Measurements from ENCODE around the gene TSPAN31. TPM values are rescaled to one million over a fixed set of nuclear protein-coding genes. Genes with fewer than 3 reads are reported as not detected.

TSPAN31 gene
- polyA plus RNA-seq, 3 donors from 2014 or later = 62.1 to 103 (median 72.6) TPM

DNA sequence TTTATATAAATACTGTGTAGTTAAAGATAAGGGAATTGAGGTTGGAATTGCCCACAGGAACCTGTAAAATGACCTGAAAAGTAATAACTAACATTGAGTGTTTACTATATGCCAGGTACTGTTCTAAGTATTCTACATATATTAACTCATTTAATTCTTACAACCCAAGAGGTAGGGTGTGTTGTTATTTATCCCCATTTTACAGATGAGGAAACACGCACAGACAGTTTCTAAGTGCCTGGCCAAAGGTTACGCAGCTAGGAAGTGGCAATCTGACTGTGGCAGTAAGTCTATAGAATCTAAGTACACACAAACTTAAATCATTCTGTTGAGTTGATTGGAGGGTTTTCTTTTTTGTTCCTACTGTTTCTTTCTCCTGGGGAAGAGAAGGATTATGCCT is 1.1 kb upstream of the TSPAN31 start:
- no peaks in the 10 kb centered on the region for H3K9me3 Mint-ChIP-seq
- H3K27me3 Mint-ChIP-seq (ENCODE audit: low read depth in 3 of 3) = peaks cover 8 to 29% (median 28%) of the 10 kb centered on the region in 3 donors
- peaks cover 66 to 77% of the 10 kb centered on the region in 2 donors for H3K4me1 Mint-ChIP-seq
- H3K27ac Mint-ChIP-seq = peak overlapping the region; percentile 94 to 99 (median 98)
- peak overlapping the region; percentile 88 to 98 (median 90) for H3K4me3 Mint-ChIP-seq
- H3K36me3 Mint-ChIP-seq = peaks cover 4 to 10% (median 9%) of the 10 kb centered on the region in 3 donors
- DNase-seq = no peak

DNA sequence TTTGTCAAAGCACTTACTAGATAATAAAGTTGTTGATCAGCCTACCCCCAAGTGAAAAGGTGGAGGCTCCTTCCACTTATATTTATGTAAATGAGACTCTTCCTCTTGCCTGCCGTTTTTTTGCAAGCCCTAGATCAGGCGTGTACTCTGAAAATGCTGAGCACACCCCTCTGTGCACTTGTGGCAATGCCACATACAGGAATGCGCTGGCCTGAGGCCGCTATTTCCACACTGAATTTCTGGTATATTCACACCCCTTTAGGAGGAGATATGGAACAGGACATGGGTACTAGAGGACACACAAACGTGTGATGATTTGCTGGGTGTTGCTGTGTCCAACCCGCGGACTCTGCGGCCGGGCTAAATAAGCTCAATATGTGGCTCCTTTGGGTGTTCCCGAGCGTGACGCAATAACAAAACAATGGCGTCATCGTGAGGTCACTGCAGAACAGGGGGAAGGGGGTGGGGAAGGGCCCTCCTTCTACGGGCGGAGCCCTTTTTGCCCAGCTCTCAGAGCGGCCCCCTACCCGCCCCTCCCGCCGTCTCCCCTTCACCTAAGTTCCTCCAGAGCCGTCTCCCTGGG is 554 bp upstream of the TSPAN31 start:
- DNase-seq = peak; percentile 77 to 82 (median 80)
- Mint-ChIP-seq H3K4me3 (peak overlapping the region; percentile 88 to 98 (median 90)), H3K36me3 (peaks cover 4 to 14% (median 6%) of the 10 kb centered on the region in 3 donors), H3K9me3 (no peaks in the 10 kb centered on the region), H3K27me3 (ENCODE audit: low read depth in 3 of 3) (peaks cover 8 to 29% (median 28%) of the 10 kb centered on the region in 3 donors), H3K27ac (peak overlapping the region; percentile 94 to 99 (median 98)), H3K4me1 (peaks cover 62 to 72% of the 10 kb centered on the region in 2 donors)

DNA sequence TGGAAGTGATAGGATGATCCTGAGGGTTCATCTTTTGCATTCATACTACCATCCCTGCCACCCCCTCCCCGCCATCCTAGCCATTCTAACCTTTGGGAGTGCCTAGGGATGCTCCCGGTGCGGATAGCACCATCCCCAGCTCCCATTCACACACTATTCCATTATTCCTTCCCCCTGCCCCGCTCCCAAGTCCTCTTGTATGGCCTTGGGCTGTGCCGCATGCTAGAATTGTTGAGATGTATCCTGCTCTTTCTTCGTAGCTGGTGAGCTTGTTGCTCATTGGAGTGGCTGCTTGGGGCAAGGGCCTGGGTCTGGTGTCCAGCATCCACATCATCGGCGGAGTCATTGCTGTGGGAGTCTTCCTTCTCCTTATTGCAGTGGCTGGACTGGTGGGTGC is 644 bp downstream of the TSPAN31 start:
- H3K4me3 Mint-ChIP-seq = peak overlapping the region; percentile 88 to 98 (median 90)
- H3K36me3 Mint-ChIP-seq = peaks cover 4 to 15% (median 4%) of the 10 kb centered on the region in 3 donors
- peaks cover 55 to 67% of the 10 kb centered on the region in 2 donors for H3K4me1 Mint-ChIP-seq
- H3K27ac Mint-ChIP-seq = peak overlapping the region; percentile 94 to 99 (median 98)
- DNase-seq = no peak
- peaks cover 8 to 29% (median 27%) of the 10 kb centered on the region in 3 donors for H3K27me3 Mint-ChIP-seq (ENCODE audit: low read depth in 3 of 3)
- H3K9me3 Mint-ChIP-seq = no peaks in the 10 kb centered on the region

DNA sequence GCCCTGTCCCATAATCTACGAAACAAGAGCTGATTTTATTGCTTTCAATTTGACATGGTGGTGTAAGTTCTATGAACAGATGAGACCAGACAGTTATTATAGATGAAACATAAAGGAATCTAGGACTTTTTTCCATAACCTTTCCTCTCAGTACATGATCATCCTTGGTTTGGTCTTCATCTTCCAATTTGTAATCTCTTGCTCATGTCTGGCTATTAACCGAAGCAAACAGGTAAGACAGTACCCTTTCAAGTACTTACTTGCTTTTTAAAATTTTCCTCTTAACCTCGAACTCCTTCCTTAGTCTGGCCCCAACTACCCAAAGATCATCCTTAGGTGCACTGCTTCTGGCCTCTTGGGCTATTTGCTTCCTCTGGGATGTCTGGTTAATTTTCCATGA is 1.2 kb downstream of the TSPAN31 start:
- Mint-ChIP-seq H3K4me1 (peaks cover 51 to 67% of the 10 kb centered on the region in 2 donors), H3K27me3 (ENCODE audit: low read depth in 3 of 3) (peaks cover 4 to 24% (median 23%) of the 10 kb centered on the region in 3 donors), H3K4me3 (peak overlapping the region; percentile 88 to 98 (median 90)), H3K9me3 (no peaks in the 10 kb centered on the region), H3K36me3 (peaks cover 4 to 15% (median 4%) of the 10 kb centered on the region in 3 donors), H3K27ac (peak overlapping the region; percentile 94 to 99 (median 98))
- DNase-seq = no peak

DNA sequence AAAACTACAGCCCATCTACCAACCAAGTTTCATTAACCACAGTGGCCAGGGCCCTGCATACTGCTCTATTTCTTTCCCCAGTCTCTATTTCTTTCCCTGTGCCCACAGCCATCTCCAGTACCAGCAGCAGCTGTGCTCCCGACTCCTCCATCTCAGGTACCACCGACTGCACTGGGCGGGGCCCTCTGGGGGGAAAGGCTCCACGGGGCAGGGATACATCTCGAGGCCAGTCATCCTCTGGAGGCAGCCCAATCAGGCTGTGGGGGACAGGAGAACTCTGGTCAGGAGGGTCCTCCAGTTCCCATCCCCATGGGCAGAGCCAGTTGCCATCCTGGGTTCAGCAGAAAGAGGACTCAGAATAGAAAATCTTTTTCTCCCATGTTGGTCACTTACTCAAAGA is 4.2 kb downstream of the TSPAN31 start:
- no peak overlapping the region for H3K4me3 Mint-ChIP-seq
- peak overlapping the region in 3 of 6 donors; percentile 29 to 40 (median 35) for H3K27ac Mint-ChIP-seq
- DNase-seq = no peak
- peaks cover 59 to 74% of the 10 kb centered on the region in 2 donors for H3K4me1 Mint-ChIP-seq
- no peaks in the 10 kb centered on the region for H3K9me3 Mint-ChIP-seq
- peaks cover 4 to 15% (median 4%) of the 10 kb centered on the region in 3 donors for H3K36me3 Mint-ChIP-seq
- peaks cover 6 to 23% (median 21%) of the 10 kb centered on the region in 3 donors for H3K27me3 Mint-ChIP-seq (ENCODE audit: low read depth in 3 of 3)

DNA sequence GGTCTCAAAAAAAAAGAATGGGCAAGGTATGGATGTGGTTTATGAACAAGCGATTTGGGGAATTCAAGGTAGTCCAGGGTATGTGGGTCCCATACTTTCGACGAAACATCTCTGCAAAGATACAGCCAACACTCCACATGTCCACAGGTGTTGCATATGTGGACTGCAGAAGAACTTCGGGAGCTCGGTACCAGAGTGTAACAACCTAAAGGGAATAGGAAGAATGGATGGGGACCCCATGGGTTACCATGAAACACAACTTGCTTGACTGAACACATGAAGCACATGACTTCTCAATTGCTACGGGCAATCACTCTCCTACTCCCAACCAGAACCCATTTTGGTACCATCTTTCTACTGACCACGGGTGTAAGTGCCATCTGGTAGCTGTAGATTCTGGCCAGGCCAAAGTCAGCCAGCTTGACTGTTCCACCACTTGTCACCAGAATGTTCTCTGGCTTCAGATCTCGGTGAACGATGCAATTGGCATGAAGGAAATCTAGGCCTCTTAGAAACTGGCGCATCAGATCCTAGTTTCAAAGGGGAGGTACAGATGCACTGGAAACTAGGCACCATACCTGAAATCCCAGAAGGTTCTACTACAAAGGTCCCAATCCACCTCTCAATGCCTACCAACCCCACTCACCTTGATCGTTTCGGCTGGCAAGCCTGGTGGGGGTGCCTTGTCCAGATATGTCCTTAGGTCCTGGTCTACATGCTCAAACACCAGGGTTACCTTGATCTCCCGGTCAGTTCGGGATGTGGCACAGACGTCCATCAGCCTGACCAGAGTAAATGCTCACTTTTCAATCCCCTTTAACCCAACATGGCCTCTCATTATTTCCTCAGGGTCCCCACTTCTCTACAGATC is 6.0 kb downstream of the TSPAN31 start:
- DNase-seq = no peak
- peak overlapping the region; percentile 89 to 99 (median 96) for H3K27ac Mint-ChIP-seq
- peaks cover 6 to 11% (median 9%) of the 10 kb centered on the region in 3 donors for H3K27me3 Mint-ChIP-seq (ENCODE audit: low read depth in 3 of 3)
- peak overlapping the region; percentile 87 to 95 (median 87) for H3K4me3 Mint-ChIP-seq
- peaks cover 50 to 65% of the 10 kb centered on the region in 2 donors for H3K4me1 Mint-ChIP-seq
- H3K9me3 Mint-ChIP-seq = no peaks in the 10 kb centered on the region
- peaks cover 4 to 15% (median 4%) of the 10 kb centered on the region in 3 donors for H3K36me3 Mint-ChIP-seq

DNA sequence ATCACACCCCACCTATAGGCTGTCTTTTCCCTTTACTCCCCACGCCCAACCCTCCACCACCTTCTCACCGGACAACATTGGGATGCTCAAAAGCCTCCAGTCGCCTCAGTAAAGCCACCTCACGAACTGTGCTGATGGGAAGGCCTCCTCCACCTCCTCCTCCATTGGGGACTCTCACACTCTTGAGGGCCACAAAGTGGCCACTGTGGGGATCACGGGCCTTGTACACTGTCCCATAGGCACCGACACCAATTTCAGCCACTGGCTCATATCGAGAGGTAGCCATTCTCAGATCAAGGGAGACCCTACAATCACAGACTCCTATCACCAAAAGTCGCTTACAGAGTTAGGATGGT is 6.6 kb downstream of the TSPAN31 start:
- peak overlapping the region; percentile 87 to 95 (median 87) for H3K4me3 Mint-ChIP-seq
- H3K27me3 Mint-ChIP-seq (ENCODE audit: low read depth in 3 of 3) = peaks cover 6 to 11% (median 9%) of the 10 kb centered on the region in 3 donors
- peak overlapping the region; percentile 89 to 99 (median 96) for H3K27ac Mint-ChIP-seq
- H3K4me1 Mint-ChIP-seq = peaks cover 48 to 64% of the 10 kb centered on the region in 2 donors
- no peak for DNase-seq
- peaks cover 4 to 15% (median 4%) of the 10 kb centered on the region in 3 donors for H3K36me3 Mint-ChIP-seq
- H3K9me3 Mint-ChIP-seq = no peaks in the 10 kb centered on the region

DNA sequence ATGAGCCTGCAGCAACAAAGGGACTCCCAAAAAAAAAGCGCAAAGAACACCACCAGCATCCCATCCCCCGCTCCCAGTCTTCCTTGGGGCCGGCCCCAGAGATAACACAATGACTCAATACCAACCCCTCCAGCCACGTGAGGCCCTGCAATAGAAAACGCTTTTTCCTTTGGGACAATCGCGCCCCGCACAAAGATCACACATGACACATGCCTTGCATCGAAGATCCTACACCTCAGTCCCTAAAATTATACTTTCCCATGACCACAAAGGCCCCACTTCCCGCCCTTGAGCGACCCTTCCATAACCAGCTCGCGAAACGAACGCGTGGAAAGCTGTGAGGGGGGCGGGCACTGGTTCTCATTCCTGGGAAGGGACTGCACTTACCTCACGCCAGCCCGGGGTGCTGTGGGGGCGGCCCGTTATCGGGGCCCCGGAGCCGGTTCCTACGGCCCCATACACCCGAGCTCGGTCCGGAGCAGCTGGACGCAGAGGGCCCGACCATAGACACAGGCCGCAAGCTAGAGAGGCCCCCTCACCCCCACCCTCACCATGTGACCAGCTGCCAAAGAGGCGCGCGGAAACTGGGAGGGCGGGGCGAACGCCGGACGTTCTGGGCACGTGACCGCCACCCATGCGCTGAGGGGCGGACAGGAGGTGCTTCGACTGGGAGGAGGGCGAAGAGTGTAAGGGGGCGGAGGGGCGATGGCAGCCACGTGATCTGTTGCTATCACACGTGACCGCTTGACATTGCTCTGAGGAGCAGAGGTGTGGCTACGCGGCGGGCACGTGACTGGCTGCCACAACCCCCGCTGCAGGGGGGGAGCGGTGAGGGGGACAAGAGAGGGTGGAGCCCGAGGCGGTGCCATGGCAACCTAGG is 7.2 kb downstream of the TSPAN31 start, which contains the start of gene CDK4:
CDK4 (minus strand) TSS at position 523 of the 880 bp plus-strand sequence. CDS start 593 bp downstream, outside the sequence.
- Mint-ChIP-seq H3K4me1 (peaks cover 51 to 64% of the 10 kb centered on the region in 2 donors), H3K27me3 (ENCODE audit: low read depth in 3 of 3) (peaks cover 6 to 13% (median 11%) of the 10 kb centered on the region in 3 donors)

DNA sequence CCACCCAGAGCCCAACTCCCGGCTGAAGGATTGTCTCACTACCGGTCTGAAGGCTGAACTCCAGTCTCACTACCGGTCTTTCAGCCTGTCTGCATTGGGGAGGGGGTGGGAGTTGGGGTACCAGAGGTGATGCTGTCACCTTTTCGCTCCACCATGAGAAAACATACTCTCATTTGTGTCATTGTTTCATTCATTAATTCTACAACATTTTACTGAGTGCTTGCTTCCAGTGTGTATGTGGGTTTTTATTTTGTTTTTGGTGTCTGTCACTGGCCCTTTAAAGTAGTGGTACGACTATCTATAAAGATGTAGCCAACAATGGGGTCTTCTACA is 7.8 kb downstream of the TSPAN31 start:
- Mint-ChIP-seq H3K4me3 (peak overlapping the region; percentile 87 to 95 (median 87)), H3K4me1 (peaks cover 53 to 60% of the 10 kb centered on the region in 2 donors), H3K27ac (peak overlapping the region; percentile 89 to 99 (median 96)), H3K27me3 (ENCODE audit: low read depth in 3 of 3) (peaks cover 6 to 13% (median 11%) of the 10 kb centered on the region in 3 donors), H3K36me3 (peaks cover 0 to 12% (median 4%) of the 10 kb centered on the region in 3 donors), H3K9me3 (no peaks in the 10 kb centered on the region)
- DNase-seq = no peak

More for the DNA sequence above, 7.2 kb downstream of the TSPAN31 start, which contains the start of gene CDK4:
- Mint-ChIP-seq H3K9me3 (no peaks in the 10 kb centered on the region), H3K36me3 (peaks cover 4 to 15% (median 4%) of the 10 kb centered on the region in 3 donors), H3K4me3 (peak within 1 kb of the TSS; percentile 87 to 95 (median 87)), H3K27ac (peak within 1 kb of the TSS; percentile 89 to 99 (median 96))
- peak; percentile 98 to 99 (median 98) for DNase-seq

DNA sequence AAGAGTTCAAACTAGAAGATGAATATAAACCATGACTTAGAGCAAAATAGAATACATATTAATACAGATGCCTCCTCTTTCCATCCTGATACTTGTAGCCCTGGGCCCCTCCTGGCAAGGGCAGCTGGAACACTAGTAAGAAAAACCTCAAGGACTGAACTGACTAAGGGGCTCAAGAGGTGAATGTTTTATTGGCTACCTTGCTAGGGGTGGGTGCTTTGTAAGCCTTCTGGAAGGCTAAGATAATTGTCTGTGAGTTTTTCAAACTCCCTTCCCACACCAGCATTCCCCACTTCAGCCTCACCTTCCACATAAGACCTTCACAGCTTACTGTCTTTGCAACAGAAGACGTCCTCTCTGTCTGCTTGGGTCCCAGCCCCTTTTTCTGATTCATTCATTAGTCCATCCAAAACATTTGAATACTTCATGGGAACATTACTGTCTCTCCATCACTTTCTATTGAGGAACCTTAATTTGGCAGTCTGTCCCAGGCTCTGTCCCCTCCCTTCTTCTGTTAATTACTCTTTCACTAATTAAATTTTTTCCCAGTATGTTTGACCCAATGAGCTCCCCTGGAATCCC is 9.0 kb downstream of the TSPAN31 start:
- Mint-ChIP-seq H3K27ac (peak overlapping the region; percentile 89 to 99 (median 96)), H3K4me3 (peak overlapping the region; percentile 91 to 96 (median 95)), H3K36me3 (peaks cover 0 to 9% (median 0%) of the 10 kb centered on the region in 3 donors), H3K4me1 (peaks cover 53 to 60% of the 10 kb centered on the region in 2 donors), H3K27me3 (ENCODE audit: low read depth in 3 of 3) (peaks cover 6 to 13% (median 9%) of the 10 kb centered on the region in 3 donors), H3K9me3 (no peaks in the 10 kb centered on the region)
- no peak for DNase-seq

DNA sequence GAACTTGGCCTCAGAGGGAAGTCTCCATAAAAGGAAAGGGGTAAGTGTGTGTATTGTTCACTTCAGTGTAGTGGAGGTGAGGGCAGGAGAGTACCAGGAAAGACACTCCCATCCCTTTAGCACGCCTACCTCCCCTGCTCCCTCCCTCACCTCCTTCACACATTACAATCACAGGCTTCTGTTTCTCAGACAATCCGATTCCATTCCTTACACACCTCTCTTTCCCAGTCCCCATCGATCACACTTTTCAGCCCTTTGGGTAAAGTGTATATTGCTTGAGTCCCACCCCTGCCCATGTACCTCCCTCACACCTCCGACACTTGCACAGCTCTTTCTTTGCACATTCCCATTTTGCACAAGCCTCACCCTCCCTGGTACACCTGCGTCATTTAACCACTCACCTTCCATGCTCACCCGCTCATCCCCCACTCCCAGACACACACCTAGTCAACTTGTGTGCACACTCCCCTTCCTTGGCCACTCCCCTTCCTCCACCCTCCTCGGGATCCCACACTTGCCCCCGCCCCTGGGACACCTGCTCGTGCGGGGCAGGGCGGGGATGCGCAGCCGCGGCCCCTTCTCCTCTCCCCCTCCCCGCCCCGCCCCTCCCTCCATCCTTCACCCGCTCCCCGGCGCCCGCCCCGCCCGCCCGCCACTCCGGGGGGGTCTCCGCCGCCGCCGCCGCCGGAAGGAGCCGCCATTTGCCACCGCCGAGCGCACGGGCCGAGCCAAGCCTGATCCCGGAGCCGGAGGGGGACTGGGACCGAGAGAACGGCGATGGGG is 9.8 kb downstream of the TSPAN31 start, which contains the start of gene MARCHF9:
MARCHF9 (plus strand) TSS at position 693 of the 783 bp plus-strand sequence. CDS start 426 bp downstream, outside the sequence.
- Mint-ChIP-seq H3K36me3 (peaks cover 0 to 3% (median 3%) of the 10 kb centered on the region in 3 donors), H3K27ac (peak within 1 kb of the TSS; percentile 89 to 99 (median 96)), H3K27me3 (ENCODE audit: low read depth in 3 of 3) (peaks cover 6 to 13% (median 9%) of the 10 kb centered on the region in 3 donors), H3K4me1 (peaks cover 53 to 65% of the 10 kb centered on the region in 2 donors), H3K4me3 (peak within 1 kb of the TSS; percentile 89 to 96 (median 94)), H3K9me3 (no peaks in the 10 kb centered on the region)
- DNase-seq = peak; percentile 57 to 62 (median 59)

DNA sequence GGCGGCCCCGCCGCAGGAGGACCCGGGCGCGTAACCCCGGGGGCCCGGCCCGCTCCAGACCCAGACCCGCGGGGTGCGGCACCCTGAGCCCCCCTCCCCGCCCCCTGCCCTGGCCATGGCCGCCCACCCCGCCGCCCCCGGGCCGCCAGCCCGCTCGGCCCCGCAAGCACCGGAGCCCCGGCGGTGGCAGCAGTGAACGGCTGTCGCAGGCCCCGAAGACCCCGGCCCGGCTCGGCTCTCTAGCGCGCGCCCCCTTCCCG is 10.3 kb downstream of the TSPAN31 start:
- H3K4me3 Mint-ChIP-seq = peak overlapping the region in 3 of 5 donors; percentile 33 to 96 (median 35)
- H3K27ac Mint-ChIP-seq = no peak overlapping the region
- H3K27me3 Mint-ChIP-seq (ENCODE audit: low read depth in 3 of 3) = peaks cover 6 to 13% (median 10%) of the 10 kb centered on the region in 3 donors
- no peaks in the 10 kb centered on the region for H3K9me3 Mint-ChIP-seq
- H3K4me1 Mint-ChIP-seq = peaks cover 53 to 65% of the 10 kb centered on the region in 2 donors
- peaks cover 0 to 3% (median 3%) of the 10 kb centered on the region in 3 donors for H3K36me3 Mint-ChIP-seq
- DNase-seq = no peak

Measured in immature natural killer cell (primary cell).